ENCODE results near the gene CAMK2B.

The CAMK2B gene

GRCh38 chr7:44287488-44288380 lies 37.7 kb downstream of the CAMK2B start:
- no peak for DNase-seq (ENCODE audit: low read depth, low spot score)

GRCh38 chr7:44286618-44287487 lies 38.5 kb downstream of the CAMK2B start:
- no peak for DNase-seq (ENCODE audit: low read depth, low spot score)

DNA sequence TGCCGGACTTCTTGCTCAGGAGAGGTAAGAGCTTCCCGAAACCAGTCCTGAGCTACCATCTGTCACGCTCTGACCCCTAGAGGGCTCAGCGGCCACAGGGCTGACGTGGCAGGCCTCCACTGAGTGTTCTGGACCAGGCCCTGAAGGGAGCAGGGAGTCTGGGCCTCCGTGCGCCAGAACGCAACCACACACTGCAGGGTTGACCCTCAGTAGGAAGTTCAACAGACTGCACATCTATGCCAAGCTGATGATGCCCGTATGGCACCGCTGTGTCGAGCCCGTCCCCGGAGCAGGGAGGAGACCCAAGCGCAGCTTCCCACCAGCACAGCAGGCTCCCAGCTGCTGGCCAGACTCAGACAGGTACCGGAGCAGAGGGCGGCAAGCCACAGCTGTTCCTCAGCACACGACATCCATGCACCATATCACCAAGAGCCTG lies 39.2 kb downstream of the CAMK2B start:
- DNase-seq (ENCODE audit: low read depth, low spot score) = no peak

DNA sequence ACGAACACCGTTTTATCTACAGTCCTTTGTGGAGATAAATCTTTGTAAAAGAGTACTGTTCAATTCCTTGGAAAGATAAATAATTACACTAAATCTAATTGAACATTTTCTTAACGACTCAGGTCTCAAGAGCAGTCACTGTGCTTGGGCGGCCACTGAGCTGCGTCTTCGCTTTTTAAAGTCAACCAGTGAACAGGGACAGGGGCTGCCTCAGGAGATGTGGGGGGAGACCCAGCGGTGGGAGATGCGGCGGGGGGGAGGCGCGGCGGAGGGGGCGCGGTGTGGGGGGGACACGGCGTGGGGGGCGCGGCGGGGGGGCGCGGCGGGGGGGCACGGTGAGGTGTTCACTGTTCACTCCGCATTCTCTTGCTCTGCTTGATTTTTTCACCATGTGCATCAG lies 39.8 kb downstream of the CAMK2B start:
- no peak for DNase-seq (ENCODE audit: low read depth, low spot score)

DNA sequence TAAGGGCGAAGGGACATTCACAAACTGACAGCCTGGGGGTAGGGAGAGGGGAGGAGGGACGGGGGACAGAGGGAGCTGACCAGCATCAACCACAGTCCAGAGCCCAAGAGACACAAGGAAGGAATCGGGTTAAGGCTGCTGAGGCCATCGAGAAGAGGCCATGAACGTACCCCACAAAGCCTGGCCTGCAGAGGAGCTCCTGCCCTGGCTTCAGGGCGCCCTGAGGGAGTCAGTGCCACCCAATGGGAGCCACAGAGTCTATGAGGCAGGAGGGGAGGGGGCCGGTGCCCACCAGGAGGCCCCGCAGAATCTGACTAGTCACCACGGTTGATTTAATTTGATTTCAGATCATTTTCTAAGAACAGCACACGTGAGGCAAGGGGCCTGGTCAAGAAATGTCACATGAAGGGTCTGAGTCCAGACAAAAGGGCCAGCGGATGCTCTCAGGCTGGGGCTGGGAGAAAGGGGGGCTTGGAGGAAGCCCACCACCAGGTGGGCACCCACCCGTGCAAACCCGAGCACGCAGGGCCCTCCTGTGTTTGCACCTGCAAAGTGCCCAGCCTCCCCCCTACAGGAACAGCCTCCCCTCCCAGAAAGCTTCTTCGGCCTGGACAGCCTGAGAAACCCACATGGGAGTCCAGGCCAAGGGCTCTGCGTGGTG lies 40.4 kb downstream of the CAMK2B start:
- DNase-seq (ENCODE audit: low read depth, low spot score) = no peak

GRCh38 chr7:44284216-44284615 lies 41.2 kb downstream of the CAMK2B start:
- DNase-seq (ENCODE audit: low read depth, low spot score) = no peak

DNA sequence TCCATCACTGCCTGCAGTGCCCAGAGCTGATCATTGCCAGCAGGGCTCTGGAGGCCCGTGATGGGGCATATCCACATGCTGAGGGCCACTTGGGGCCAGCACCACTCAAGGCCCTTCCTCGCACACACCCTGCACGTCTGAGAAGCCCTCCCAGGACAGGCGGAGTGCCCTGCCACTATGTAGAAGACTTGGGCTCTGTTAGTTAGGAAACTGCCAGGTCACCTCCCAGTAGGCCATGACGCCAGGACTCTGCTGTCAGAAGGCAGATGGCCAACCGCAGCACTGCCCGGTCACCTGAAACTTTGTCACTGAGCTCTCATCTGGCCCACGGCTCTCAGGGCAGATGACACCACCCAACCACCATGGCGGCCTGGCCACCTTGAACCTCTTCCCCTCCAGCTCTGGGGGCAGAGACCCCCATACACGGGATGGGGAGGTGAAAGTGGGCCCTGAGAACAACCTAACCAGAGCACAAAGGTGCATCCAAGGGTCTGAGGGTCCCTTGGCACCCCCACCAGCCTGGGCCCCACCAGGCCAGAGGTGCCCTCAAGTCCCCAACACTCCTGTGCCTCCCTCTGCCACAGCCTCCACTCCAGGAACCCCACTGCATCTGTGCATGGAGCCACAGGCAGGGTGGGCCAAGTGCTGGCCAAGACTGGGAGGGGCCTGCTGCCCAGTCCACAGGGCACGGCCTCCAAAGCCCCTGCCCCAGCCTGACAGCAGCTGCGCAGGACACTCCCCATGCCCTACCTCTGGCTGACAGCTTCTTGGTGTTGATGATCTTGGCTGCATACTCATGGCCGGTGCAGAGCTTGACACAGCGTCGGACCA lies 41.8 kb downstream of the CAMK2B start:
- no peak for DNase-seq (ENCODE audit: low read depth, low spot score)

DNA sequence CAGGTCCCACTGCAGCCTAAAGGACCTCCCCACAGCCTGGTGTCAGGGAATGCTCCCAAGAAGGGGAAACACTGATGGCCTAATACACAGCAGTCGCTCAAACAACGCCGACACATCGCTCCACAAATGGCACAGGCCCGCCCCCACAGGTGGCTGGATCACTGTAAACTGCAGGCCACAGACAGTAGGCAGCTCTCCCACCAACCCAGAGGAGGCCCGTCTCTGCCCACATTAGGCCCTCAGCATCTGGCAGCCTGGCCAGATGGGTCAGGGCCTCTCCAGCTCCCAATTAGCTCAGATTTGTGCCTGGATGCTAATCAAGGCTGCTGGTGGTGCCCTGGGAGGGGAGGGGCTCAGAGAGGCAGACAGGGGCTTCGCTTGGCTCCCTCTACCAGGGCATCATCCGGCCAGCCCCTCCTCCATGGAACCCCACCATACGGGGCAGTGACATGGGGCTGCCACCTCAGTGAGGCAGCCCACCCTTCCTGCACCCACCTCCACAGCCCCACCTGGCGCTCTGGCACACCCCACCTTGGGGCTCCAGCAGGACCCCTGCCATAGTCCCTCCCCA lies 42.7 kb downstream of the CAMK2B start:
- no peak for DNase-seq (ENCODE audit: low read depth, low spot score)

DNA sequence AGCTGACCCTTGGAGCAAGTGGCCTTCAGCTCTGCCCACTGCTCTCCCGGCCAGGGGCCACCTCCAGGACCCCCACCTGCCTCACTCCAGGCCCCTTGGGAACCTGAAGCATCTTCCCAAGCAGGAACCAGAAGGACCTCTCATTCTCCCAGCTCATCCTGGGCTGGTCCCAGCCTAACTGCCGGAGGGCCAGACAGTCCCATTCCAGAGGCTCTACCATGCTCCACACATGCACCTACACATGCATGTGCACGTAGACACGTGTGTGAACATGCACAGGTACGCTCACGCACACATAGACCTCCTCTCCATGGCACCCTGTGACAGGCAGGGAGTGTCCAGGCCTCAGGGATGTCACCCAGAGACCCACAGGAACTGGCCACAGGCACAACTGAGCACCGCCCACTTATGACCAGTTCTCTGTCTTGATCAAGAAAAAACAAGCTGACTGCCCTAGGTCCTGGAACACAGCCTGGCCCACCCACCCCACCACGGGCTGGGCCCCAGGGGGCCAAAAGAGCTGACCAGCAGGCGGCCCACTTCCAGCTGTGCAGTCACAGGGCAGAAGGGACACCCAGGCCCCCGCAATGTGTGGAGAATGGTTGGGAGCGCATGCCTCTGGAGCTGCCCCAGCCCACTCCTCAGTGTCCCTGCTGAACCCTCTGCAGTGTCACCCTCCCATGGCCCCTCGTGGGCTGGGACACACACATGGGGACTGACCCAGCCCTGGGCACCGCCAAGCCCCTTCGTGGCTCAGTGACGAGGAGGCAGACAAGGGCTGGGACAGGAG lies 43.4 kb downstream of the CAMK2B start:
- no peak for DNase-seq (ENCODE audit: low read depth, low spot score)

DNA sequence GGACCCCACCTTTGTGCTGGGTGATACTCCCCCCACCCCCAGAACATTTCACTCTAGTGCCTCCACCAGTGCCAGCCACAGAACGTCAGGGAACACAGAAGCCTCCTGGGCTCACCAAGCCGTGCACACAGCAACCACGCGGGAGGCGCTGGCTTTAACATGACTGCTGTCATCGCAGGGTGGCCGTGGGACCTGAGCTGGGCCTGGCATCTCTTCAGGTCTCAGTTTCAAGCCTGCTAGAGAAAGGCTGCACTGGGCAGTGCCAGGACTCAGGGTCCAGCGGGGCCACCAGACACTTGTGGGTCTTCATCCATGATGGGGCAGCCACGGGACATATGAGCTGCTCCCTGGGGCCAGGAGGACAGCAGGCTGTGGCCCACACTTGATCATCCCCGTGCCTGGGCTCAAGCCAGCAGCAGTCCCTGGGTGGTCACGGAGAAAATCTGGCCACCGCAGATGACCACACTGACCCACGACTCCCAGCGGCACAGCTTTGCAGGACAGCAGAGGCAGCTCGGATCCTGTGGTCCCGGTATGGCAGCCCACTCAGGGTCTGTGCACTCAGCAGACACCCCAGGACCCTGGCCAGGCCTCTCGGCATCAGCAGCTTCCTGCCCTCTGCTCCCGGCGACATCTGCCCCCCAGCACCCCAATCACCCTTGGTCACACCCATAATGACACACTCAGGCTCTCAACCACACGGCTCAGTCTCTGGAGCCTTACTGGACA lies 44.2 kb downstream of the CAMK2B start:
- no peak for DNase-seq (ENCODE audit: low read depth, low spot score)

- DNase-seq (ENCODE audit: low read depth, low spot score) = no peak
These were observed 44.8 kb downstream of the CAMK2B start for GRCh38 chr7:44280636-44280992.

- DNase-seq (ENCODE audit: low read depth, low spot score) = no peak
These were observed 45.5 kb downstream of the CAMK2B start for GRCh38 chr7:44279731-44280505.

- DNase-seq (ENCODE audit: low read depth, low spot score) = no peak
These were observed 46.1 kb downstream of the CAMK2B start for GRCh38 chr7:44279286-44279685.

GRCh38 chr7:44278451-44279161 lies 46.8 kb downstream of the CAMK2B start:
- DNase-seq (ENCODE audit: low read depth, low spot score) = no peak

- DNase-seq (ENCODE audit: low read depth, low spot score) = no peak
These were observed 47.5 kb downstream of the CAMK2B start for GRCh38 chr7:44277851-44278250.

- DNase-seq (ENCODE audit: low read depth, low spot score) = no peak
These were observed 48.0 kb downstream of the CAMK2B start for GRCh38 chr7:44277391-44277790.

GRCh38 chr7:44276571-44277221 lies 48.7 kb downstream of the CAMK2B start:
- no peak for DNase-seq (ENCODE audit: low read depth, low spot score)
